Upper lobe of right lung (tissue), 1 donor: ENCODE data around the gene AHCYL1. TPM values are rescaled to one million over a fixed set of nuclear protein-coding genes. Genes with fewer than 3 reads are reported as not detected.
A peak's percentile ranks its signal among the peaks of the same experiment; 100 is the strongest.

ENCODE experiments used
- ATAC-seq: fragments of 200-7000 bp; cut with Tn5 transposase; one replicate; pipeline ENCODE4 v1.9.1; 2020; ENCODE audit warnings: mild to moderate bottlenecking, moderate library complexity
- DNase-seq: peaks from one replicate; pipeline ENCODE4 v3.0.0-alpha.2; 2020
- H3K27ac ChIP-seq: fragments of 200-600 bp; one replicate; pipeline ENCODE4 v1.8.0; 2022
- H3K27me3 ChIP-seq: fragments of 200-600 bp; one replicate; pipeline ENCODE4 v1.8.0; 2022; ENCODE audit warnings: mild to moderate bottlenecking
- H3K36me3 ChIP-seq: fragments of 200-600 bp; one replicate; pipeline ENCODE4 v1.8.0; 2022
- H3K4me1 ChIP-seq: fragments of 200-600 bp; one replicate; pipeline ENCODE4 v1.8.0; 2022
- H3K4me3 ChIP-seq: fragments of 200-600 bp; one replicate; pipeline ENCODE4 v1.8.0; 2022; ENCODE audit warnings: mild to moderate bottlenecking
- H3K9me3 ChIP-seq: fragments of 200-600 bp; one replicate; pipeline ENCODE4 v1.8.0; 2022
- intact Hi-C: fragments of 100-400 bp; cut with DNase I; formaldehyde crosslinking; loops from one replicate; pipeline ENCODE4 v1.11.0; 2022
- long read RNA-seq: library from polyadenylated mRNA; unstranded; transcript quantifications from one replicate; pipeline ENCODE4 v2.0.0, GENCODE V29; 2021
- total RNA-seq: library from RNA; stranded (reverse); fragmentation: NEBNext Ultra II Directional; extraction: Animal tissue kit (Norgen Biotek cat#: 25700); gene quantifications from one replicate; pipeline ENCODE4 v1.2.1, GENCODE V29; 2021
- TF ChIP-seq, protein P1 (sequence below): fragments of 200-600 bp; IDR thresholded peaks from one replicate; pipeline ENCODE4 v1.8.0; 2022; ENCODE audit warnings: antibody characterized with exemption
- donor health status: DM: no; HTN: yes; CAD: no; lungs with severe emphysema.

Gene AHCYL1
- total RNA-seq: 91.7 TPM
- long read RNA-seq, full-length matches to known transcripts: 220 of 250 reads
- long read RNA-seq, partial matches to known transcripts: 12 of 250 reads
- long read RNA-seq, other reads (novel, unspliced or antisense): 18 of 250 reads

- peak; percentile 97 for ATAC-seq
- intact Hi-C loops: loop anchor here (5.0 kb wide), 1 partner anchor 207 kb away; no protein-coding TSS in a partner anchor
- TF ChIP-seq, protein P1, sequence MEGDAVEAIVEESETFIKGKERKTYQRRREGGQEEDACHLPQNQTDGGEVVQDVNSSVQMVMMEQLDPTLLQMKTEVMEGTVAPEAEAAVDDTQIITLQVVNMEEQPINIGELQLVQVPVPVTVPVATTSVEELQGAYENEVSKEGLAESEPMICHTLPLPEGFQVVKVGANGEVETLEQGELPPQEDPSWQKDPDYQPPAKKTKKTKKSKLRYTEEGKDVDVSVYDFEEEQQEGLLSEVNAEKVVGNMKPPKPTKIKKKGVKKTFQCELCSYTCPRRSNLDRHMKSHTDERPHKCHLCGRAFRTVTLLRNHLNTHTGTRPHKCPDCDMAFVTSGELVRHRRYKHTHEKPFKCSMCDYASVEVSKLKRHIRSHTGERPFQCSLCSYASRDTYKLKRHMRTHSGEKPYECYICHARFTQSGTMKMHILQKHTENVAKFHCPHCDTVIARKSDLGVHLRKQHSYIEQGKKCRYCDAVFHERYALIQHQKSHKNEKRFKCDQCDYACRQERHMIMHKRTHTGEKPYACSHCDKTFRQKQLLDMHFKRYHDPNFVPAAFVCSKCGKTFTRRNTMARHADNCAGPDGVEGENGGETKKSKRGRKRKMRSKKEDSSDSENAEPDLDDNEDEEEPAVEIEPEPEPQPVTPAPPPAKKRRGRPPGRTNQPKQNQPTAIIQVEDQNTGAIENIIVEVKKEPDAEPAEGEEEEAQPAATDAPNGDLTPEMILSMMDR: peak; percentile 98
- Histone ChIP-seq H3K36me3 (no peaks in the 10 kb centered on the region), H3K27me3 (no peaks in the 10 kb centered on the region), H3K27ac (peak within 1 kb of the TSS; percentile 97), H3K4me3 (peak within 1 kb of the TSS; percentile 83), H3K9me3 (no peaks in the 10 kb centered on the region), H3K4me1 (peaks cover 65% of the 10 kb centered on the region)
- peak; percentile 100 for DNase-seq
Measured at GRCh38 chr1:109984456-109985246, at the start of gene AHCYL1. Gene AHCYL1 (plus strand): TSS chr1:109984765. CDS start chr1:109985053, 288 bp downstream.

DNA sequence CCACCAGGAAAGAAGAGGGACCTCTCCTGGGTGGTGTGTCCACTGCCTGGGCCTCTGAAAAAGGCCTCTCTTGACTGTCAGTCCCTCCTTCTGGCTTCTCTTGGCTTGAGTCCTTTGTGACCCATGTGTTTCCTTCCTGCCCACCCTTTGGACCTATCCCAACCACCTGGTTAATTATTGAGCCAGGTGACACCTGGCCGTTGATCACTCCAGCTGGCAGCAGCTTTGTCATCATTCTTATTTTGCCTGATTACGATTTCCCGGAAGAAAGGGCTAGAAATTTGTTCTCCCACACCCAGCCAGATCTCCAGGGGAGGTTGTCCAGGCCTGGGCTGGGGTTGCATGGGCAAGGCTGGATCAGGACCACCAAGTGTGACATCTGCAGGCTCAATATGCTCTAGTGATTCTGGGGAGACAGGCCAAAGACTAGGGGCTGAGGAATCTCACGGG, 49.1 kb upstream of the AHCYL1 start:
- ATAC-seq: no peak
- Histone ChIP-seq H3K27me3 (no peaks in the 10 kb centered on the region), H3K36me3 (peaks cover 2% of the 10 kb centered on the region), H3K27ac (no peak overlapping the region), H3K4me3 (no peak overlapping the region), H3K4me1 (peaks cover 29% of the 10 kb centered on the region), H3K9me3 (no peaks in the 10 kb centered on the region)
- peak; percentile 31 for DNase-seq
- TF ChIP-seq, protein P1: no peak
- intact Hi-C loops: no loop called here

DNA sequence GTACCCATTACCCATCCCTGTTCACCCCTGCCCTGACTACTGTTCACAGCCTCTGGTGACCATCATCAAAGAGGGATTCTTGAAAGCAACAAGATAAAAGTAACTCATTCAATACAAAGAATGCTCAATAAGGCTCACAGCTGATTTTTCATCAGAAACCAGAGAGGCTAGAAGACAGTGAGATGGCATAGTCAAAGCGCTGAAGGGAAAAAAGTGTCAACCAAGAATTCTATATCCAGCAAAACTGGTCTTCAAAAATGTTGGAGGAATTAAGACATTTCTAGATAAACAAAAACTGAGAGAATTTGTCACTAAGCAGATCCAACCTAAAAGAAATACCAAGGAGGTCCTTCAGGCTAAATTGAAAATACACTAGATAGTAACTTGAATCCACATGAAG, 46.8 kb upstream of the AHCYL1 start:
- DNase-seq (no peak), ATAC-seq (no peak)
- Histone ChIP-seq H3K36me3 (no peaks in the 10 kb centered on the region), H3K4me1 (peaks cover 16% of the 10 kb centered on the region), H3K4me3 (no peak overlapping the region), H3K27me3 (no peaks in the 10 kb centered on the region), H3K27ac (no peak overlapping the region), H3K9me3 (no peaks in the 10 kb centered on the region)
- intact Hi-C loops: no loop called here
- TF ChIP-seq, protein P1: no peak

GRCh38 chr1:109938556-109938955, 46.0 kb upstream of the AHCYL1 start:
- no peak overlapping the region for H3K27ac ChIP-seq
- TF ChIP-seq, protein P1: no peak
- peaks cover 15% of the 10 kb centered on the region for H3K4me1 ChIP-seq
- no peak for DNase-seq
- no peaks in the 10 kb centered on the region for H3K9me3 ChIP-seq
- H3K36me3 ChIP-seq: no peaks in the 10 kb centered on the region
- no peak for ATAC-seq
- no peaks in the 10 kb centered on the region for H3K27me3 ChIP-seq
- no peak overlapping the region for H3K4me3 ChIP-seq
- intact Hi-C loops: no loop called here

DNA sequence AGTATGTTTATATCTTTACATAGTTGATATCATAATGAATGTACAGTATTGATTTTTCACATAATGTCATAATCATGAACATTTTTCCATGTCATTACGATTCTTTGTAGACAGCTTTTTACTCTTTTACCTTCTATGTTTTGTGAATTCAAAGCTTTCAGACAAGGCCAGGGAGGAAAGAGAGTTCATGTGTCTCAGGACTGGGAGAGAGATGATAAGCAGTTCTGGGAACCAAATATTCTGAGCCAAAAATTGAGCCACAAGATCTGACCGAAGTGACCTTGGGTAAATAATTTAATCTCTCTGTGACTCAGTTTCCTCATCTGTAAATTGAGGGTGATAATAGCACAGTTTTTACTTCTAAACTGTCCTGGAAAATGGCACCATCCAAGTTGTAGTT, 42.1 kb upstream of the AHCYL1 start:
- H3K27ac ChIP-seq: no peak overlapping the region
- no peak overlapping the region for H3K4me3 ChIP-seq
- H3K9me3 ChIP-seq: no peaks in the 10 kb centered on the region
- DNase-seq (no peak), ATAC-seq (no peak)
- H3K36me3 ChIP-seq: no peaks in the 10 kb centered on the region
- TF ChIP-seq, protein P1: no peak
- H3K4me1 ChIP-seq: peaks cover under 1% of the 10 kb centered on the region
- intact Hi-C loops: no loop called here
- no peaks in the 10 kb centered on the region for H3K27me3 ChIP-seq
